GM18861 (cell line): ENCODE results near the gene ACACA.
A peak's percentile ranks its signal among the peaks of the same experiment; 100 is the strongest.
"Not testable (repeated sequence)": the region's sequence is repeated elsewhere in the genome, so short reads cannot be mapped to it uniquely, and the experiment has no call there.

Experiments used
- ATAC-seq: cut with Tn5 transposase; IDR thresholded peaks from one replicate; pipeline ENCODE4 v1.9.1; 2021; ENCODE audit not compliant: unreplicated experiment

ACACA gene

DNA sequence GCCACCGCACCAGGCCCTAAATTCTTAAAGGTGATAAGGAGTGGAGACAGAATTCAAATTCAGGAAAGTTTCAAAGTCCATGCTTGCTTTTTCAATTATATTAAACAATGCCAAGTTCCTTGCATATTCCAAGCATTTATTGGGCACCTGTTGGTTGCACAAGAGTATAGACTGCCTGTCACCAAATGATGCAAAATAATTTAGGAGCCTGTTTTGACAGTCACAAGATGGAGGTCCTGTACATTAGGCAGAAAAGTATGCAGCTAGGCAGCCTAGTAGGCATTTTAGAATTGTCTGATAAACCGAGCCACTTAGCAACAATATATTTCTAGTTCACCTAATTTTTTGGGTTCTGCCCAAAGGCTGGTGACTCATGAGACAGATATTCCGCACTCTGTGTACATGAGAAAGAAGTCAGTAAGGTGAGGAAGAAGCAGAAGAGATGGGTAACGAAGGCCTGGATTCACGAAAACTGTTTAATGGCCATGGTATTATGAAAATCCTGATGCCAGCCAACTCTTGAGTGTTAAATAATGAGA is 7.3 kb downstream of the ACACA start:
- ATAC-seq: no peak

DNA sequence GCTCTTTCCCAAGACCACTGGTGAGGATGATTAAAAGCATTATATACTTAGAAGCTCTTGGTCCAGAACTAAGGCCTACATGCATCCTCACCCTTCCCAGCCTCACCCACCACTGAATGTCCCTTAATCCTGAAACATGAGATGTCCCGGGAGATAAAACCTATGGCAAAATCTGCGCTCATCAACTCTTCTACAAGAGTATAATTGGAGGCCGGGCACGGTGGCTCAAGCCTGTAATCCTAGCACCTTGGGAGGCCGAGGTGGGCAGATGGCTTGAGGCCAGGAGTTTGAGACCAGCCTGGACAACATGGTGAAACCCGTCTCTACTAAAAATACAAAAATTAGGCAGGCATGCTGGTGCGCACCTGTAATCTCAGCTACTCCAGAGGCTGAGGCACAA is 13.3 kb downstream of the ACACA start:
- ATAC-seq: no peak

DNA sequence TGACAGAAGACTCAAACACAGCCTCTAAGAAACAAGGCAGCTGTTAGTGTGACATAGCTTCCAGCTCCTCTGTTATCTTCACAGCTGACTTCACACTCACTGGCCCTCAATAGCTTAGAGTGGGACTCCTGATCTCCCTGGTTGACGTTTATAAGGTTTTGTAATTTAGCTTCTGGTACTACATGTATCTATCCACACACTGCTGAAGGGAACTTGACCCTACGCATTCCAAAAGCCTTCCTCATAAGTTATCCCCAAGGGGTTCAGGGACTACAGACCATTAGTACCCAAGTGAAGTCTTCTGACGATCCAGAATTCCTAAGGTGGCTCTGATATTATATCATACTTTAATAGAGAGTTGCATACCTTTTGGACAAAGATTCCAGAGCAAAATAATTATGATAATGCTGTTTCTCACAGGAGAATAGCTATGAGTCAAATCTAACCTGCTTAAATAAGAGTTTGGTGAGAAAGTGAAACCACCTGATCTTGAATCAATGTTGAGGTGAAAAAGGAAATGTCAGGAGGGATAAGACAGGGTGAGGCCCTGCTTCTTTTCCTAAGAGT is 14.5 kb downstream of the ACACA start:
- ATAC-seq: no peak

DNA sequence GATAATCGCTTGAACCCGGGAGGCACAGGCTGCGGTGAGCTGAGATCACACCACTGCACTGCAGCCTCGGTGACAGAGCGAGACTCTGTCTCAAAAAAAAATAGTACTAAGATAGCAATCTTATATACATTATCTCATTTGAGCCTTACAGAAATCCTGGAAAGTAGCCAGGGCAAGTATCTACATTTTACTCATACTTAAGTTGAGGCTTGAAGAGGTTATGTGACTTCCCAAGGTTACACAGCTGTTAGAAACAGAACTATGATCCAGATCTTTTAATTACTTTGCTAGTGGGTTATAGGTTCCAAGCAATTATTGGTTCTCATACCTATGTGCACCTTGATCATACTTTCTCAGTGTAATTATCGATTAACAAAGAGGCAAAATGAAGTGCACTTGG is 15.5 kb downstream of the ACACA start:
- no peak for ATAC-seq

DNA sequence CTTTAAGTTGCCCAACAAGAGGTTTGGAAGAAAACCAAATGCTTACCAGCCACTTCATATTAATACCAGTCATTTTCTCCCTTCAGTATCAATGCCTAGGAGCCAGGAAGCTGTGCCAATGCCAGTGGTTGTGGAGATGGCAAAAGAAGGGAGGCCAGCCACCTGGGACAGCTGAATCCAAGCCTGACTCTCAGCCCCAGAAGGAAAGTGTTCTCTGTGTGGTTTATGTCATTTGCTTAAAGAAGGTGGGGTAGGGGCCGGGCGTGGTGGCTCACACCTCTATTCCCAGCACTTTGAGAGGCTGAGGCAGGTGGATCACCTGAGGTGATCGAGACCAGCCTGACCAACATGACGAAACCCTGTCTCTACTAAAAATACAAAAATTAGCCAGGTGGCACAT is 17.5 kb downstream of the ACACA start:
- ATAC-seq: no peak

DNA sequence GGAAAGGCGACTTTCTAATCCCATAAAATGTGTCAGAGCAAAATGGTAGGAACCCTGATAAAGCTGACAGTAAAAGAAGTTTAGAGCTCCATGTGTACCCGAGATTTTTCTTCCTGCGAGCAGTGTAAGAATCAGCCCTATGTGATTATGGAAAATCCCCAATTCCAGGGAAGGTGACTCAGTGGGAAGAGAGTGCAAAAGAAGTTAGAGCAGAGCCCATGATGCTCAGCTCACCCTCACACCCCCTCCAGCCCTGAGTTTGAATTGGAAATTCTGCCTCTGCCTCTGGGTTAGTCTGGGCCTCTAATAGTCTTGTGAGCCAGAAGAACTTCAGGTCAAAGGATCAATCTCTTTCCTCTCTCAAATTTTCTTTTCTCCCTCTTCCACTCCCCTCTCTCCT is 18.4 kb downstream of the ACACA start:
- no peak for ATAC-seq

DNA sequence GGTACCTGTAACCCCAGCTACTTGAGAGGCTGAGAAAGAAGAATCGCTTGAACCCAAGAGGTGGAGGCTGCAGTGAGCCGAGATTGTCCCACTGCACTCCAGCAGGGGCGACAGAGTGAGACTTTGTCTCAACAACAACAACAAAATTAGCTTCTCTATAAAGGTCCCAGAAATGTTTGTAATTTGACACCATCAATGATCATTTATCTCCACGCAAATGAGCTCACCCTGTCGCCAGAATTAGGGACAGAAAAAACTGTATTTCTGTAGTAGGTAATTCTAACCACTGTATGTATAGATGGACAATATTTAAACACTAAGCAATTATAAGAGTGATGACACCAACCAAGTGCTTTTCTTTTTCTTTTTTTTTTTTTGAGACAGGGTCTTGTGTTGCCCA is 20.2 kb downstream of the ACACA start:
- no peak for ATAC-seq

DNA sequence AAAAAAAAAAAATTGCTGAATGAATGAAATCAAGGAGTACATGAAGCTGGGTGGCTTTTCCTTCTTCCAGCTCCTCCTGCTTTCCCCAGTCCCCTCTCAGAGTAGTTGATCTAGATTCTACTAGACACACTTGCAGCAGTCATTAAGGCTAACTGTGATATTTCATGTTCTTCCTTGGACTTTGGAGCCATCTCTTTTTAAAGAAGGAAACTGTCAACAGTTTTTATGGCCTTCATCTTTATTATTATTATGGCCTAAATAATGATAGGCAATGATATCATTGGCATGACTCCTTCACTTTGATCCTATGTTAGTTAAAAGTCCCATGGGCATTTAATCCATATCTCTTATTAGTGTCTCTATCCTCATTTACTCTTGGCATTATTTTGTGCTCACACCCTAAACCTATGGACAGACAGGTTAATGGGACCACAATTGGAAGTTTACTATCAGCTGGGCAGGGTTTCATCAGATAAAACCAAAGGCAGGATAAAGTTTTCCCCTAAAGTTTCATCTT is 21.1 kb downstream of the ACACA start:
- no peak for ATAC-seq

DNA sequence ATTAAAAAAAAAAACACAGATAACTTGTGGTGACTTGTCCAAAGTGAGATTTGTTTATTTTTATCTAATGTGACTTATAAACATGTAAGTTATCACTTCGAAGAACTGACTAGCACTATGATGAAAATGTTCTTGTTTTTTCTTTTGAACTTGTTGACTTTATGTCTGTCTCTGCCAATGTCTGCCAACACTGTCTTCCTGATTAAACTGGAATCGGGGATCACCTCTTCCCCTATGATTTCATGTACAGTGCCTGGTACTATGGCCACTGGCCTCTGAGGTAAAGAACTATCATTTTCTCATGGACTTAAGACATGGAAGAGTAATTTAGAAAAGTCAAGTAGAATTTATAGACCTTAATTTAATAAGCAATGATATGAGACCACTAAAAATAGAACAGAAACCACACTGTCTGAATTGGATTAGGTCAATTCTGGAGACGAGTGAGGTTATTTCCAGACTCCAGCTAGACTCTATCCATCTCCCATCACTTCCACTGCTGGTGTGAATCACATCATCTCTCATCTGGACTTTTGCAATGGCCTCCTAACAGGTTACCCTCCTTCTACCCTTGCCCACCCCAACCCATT is 22.0 kb downstream of the ACACA start:
- ATAC-seq: no peak

DNA sequence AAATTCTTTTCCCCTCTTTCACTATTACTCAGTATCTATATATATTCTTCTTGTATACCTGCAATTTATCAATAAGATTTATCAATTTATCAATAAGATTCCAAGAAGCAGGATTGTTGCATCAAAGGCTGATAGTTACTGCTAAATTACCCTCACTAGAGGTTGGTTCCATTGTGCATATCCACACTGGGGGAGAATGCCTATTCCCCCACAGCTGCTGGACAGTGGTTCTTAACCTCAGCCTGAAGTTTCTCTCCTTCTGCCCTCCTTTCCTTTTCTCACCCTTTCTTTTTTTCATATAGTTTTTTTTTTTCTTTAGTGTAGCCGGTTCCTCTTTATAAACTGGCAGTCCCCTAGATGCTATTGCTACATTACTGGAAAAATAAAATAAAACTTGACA is 24.6 kb downstream of the ACACA start:
- no peak for ATAC-seq

DNA sequence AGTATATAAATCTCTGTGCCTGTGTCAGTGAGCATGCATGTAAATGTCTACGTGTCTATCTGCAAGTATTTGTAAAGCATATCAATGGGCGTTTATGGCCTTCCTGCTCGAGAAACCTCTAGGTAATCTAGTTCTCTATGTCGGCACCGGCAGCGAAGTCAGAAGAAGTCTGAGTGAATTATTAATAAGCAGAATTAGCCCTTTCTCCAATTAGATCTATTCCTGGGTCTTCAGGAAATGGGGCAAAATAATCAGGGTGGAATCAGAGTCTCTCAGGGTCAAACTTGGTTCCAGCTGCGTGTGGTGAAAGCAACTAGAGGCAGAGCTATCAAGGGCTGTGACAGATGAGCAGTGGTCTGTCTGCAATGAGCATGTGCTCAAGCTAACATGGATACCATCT is 30.9 kb downstream of the ACACA start, which contains the start of gene C17orf78:
Gene C17orf78, plus strand, starts transcription at position 280 of the 400 bp plus-strand sequence. Its CDS starts 108 bp downstream, at position 388.
- no peak for ATAC-seq

DNA sequence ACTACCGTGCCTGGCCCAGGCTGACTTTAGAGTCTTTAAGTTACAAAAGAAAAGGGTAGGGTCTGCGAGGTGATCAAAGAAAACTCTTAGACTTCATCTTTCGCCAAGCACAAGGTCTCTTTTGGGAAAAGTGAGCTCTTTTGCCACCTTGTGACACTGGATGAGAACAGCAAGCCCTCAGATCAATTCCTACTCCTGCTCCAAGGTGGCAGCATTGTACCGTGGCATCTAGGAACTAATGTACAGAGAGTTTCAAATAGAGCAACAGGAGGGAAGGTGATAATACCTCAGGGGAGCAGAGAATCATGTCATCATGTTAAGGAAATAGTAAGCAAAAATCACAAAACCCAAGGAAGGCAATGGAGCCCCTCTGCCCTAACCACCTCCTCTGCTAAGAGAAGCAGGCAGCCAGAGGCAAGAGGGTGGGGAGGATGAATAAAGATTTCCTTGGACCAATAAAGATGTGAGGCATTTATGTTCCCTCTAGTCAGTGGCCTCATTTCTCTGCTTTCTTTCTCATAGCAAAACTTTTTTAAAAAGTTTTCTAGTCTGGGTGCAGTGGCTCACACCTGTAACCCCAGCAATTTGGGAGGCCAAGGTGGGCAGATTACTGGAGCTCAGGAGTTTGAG is 33.0 kb downstream of the ACACA start:
- ATAC-seq: peak; percentile 68

DNA sequence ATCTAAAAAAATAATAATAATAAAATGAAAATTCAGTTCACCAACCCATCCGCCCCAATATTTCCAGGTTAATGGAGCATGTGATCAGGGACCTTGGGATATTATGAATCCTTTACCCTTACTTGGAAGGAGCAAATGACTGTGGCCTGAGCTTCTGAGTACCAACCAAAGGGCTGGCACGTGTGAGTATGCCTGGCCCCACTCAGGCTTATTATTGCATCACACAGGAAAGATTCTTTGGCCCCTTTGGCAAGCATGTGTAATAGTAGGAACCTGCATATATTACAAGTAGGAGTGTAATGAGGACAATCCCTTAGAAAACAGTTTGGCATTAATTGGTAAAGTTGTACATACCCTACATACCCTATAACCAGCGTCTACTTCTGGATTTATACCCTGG is 38.1 kb downstream of the ACACA start:
- no peak for ATAC-seq

DNA sequence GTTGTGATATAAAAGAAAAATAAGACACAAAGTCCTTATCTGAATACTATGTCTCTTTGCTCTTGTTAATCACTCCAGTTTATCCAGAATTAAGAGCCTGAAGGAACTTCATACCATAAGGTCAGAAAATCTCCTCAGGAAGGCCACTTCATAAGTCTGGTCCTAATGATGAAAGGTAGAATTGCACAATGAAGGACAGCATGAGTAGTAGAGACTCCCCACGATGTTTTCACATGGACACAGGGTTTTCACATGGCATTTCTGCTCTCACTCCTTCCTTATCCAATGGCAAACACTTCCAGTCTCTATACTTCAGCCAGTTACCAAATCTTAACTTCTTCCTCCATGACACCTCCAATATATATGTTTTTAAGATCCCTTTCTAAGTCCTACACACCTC is 41.0 kb downstream of the ACACA start:
- no peak for ATAC-seq

DNA sequence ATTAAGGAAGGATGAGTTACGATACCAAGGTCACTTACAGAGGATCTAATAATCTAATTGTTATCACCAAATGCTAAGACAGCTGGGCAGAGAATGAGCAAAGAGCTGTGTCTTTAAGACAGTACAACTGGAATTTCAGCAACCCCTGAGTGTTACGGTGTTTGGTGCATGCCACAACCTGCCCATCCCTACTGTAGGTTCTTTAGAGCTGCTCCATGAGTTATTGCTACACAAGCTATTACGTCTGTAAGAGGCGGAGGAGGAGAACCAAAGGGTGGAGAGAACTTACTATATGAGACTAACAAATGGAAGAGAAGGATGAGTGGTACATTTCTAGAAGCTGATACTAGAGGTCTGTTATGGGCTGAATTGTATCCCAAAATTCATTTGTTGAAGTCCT is 45.1 kb downstream of the ACACA start:
- ATAC-seq: no peak

DNA sequence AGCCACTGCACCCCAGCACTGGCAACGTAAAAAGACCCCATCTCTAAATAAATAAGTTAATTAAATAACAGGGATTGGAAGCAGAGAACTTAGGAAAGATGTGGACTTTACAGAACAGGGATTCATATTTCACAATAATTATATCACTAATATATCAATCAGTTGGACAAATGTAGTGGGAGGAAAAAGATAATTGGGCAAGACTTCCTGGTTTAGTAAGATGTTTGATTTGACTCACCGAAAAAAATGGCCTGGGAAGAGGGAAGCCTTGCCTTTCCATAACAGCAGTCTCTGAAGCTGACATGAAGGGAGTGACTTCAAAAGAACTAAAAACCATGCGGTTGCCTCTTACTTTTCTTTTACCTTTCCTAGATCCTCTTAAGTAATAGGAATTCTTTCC is 46.0 kb downstream of the ACACA start:
- ATAC-seq: no peak

DNA sequence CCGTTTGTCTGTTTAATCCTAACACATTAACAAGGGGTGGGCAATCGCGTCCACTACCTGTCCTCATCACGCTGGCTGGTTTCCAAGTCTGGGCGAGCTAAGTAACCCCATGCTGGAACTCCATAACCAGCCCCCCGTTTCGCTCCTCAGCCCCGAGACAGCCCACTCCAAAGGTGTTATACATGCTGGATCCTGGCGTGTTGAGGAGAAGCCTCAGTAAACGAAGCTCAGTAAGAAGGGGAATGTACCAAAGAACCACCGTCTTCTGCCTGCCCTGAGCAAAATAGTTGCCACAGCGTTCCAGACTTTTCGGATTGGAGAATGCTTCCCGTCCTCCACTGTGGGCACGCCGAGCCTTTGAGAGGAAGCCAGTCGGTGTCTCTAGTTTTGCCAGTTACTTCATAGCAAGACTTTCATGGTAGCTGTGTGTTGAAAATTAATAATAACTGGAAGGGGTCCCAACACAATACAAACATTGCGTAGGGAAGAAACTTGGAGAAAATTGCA is 46.9 kb downstream of the ACACA start:
- ATAC-seq: no peak

DNA sequence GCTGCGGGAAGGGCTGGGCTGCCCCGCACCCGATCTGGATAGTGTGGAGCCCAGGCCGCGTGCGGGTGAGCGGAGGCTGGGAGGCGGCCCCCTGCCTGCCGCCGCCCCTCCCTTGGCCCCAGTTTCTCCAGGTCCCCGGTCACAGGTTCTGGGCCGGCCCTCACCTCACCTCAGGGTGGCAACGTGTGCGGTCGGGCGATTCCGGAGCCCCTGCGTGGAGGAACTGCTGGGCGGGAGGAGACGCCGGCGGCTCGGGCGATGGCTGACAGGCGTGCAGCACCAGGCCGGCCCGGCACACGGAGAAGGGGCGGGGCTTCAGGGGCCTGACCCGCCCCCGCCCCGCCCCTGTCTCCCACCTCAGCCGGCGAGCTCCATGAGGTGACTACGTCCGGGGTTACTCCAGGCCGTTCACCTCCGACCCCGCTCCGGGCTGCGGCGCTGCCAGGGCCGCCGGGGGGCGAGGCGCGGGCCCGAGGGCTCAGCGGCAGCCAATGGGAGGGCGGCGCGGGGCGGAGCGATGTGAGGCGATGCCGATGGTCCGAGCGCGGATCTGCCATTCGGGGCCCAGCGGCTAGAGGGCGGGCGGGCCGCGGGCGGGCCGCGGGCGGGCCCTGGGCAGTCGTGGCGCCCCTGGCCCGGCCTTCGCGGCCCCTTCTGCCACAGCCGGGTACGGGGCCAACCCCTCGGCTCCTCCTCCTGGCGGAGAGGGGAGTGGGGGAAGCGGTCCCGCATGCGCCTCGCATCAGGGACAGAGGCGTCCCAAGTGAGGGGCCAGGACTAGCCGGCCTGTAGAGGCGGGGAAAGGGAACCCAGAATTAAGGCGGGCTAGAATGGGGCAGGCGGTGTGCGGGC is 47.6 kb downstream of the ACACA start:
- peak; percentile 91 for ATAC-seq

DNA sequence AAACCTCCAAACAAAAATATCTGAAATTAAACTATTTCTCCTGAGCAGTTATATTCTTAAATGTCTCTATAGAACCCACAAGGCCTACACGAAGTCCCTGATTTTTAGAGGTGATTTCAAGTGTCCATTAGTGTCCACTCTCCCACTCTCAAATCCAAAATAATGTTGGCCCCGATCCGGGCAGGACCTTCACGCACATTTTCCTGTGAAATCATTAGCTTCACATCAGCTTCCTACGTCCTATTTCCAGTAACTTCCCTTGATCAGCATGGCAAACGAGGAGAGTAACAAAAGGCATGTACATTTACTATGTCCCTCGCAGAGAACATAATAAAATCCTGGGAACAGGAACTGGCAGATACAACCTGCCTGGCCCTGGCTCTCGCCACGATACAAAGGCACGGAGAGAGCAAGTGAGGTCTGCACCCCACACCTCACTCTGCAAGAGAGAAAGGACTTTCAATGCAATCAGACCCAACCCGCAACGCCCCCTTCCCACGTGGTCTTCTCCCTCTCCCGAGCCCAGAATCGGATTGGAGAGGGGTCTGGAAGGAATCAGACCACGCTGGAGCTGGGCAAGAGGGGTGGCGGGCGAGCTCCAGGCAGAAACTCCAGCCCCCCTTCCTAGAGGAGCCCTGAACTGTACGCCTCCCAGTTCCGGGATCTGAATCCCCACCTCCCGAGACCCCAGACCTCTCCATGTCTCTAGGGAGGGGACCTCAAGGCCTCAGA is 48.4 kb downstream of the ACACA start:
- peak; percentile 20 for ATAC-seq

DNA sequence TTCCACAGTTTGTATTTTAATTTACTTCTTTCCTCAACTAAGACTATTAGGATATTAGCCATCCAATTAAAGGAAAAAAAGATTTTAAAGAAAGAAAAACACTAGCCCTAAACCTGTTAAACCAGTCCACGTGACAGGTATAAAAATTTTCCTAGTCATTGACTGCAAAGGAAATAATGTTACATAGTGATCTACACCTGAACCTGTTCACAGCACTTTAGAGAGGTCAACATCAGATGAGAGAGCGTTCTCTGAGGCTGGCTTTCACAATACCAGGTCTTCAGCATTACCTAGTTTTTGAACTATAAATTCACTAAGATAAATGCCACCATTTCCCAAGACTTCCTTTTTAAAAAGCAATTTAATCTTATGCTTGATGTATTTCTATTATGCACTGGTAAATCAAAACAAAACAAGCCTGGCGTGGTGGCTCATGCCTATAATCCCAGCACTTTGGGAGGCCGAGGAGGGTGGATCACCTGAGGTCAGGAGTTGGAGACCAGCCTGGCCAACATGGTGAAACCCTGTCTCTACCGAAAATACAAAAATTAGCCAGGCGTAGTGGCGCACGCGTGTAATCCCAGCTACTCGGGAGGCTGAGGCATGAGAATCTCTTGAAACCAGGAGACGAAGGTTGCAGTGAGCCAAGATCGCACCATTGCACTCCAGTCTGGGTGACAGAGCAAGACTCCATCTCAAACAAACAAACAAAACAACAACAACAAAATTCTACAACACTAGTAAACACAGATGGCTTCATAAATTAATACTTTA is 49.7 kb downstream of the ACACA start:
- ATAC-seq: not testable (repeated sequence)
